UCSD-AML1 (cell line): ENCODE results near the gene PNP.
"Not testable (repeated sequence)": the region's sequence is repeated elsewhere in the genome, so short reads cannot be mapped to it uniquely, and the experiment has no call there.

Experiments
- DNase-seq: peaks from one replicate; lab custom pipeline; 2025; ENCODE audit not compliant: unreplicated experiment; lab: John Stamatoyannopoulos, UW

The PNP gene

GRCh38 chr14:20489093-20489994, 20.1 kb downstream of the PNP start:
- no peak for DNase-seq

GRCh38 chr14:20490563-20490962, 21.4 kb downstream of the PNP start:
- no peak for DNase-seq

GRCh38 chr14:20492486-20492885, 23.3 kb downstream of the PNP start:
- DNase-seq, result no peak

GRCh38 chr14:20493634-20494033, 24.4 kb downstream of the PNP start:
- peak; percentile 41 for DNase-seq

GRCh38 chr14:20494935-20495766, 25.9 kb downstream of the PNP start:
- DNase-seq, result no peak

GRCh38 chr14:20498622-20499021, 29.4 kb downstream of the PNP start:
- DNase-seq, result no peak

- DNase-seq, result no peak
These were observed 29.9 kb downstream of the PNP start for GRCh38 chr14:20499108-20499507.

GRCh38 chr14:20499881-20500280, 30.7 kb downstream of the PNP start:
- DNase-seq, result no peak

GRCh38 chr14:20501346-20501745, 32.1 kb downstream of the PNP start:
- no peak for DNase-seq

- no peak for DNase-seq
These were observed 34.7 kb downstream of the PNP start for GRCh38 chr14:20503898-20504297.

GRCh38 chr14:20506276-20506675, 37.1 kb downstream of the PNP start:
- not testable (repeated sequence) for DNase-seq

GRCh38 chr14:20506752-20507151, 37.5 kb downstream of the PNP start:
- DNase-seq, result not testable (repeated sequence)

- not testable (repeated sequence) for DNase-seq
These were observed 38.3 kb downstream of the PNP start for GRCh38 chr14:20507537-20507936.

- DNase-seq, result no peak
These were observed 39.2 kb downstream of the PNP start for GRCh38 chr14:20508367-20508766.

- no peak for DNase-seq
These were observed 43.1 kb downstream of the PNP start for GRCh38 chr14:20512177-20512905.

- no peak for DNase-seq
These were observed 46.6 kb downstream of the PNP start for GRCh38 chr14:20515846-20516245.

- DNase-seq, result no peak
These were observed 47.7 kb downstream of the PNP start for GRCh38 chr14:20516921-20517320.

GRCh38 chr14:20522332-20522731, 53.1 kb downstream of the PNP start:
- no peak for DNase-seq

- no peak for DNase-seq
These were observed 54.8 kb downstream of the PNP start for GRCh38 chr14:20524027-20524426.
